HG02973 (cell line): ENCODE results near the gene CIDEA.
A peak's percentile ranks its signal among the peaks of the same experiment; 100 is the strongest.

Experiments
- ATAC-seq: cut with Tn5 transposase; IDR thresholded peaks from one replicate; pipeline ENCODE4 v1.9.1; 2021; ENCODE audit warnings: moderate library complexity; ENCODE audit not compliant: unreplicated experiment

The CIDEA gene

GRCh38 chr18:12317664-12318333 is 63.6 kb downstream of the CIDEA start:
- no peak for ATAC-seq

GRCh38 chr18:12318334-12318697 is 64.2 kb downstream of the CIDEA start:
- ATAC-seq, result no peak

GRCh38 chr18:12318857-12319256 is 64.7 kb downstream of the CIDEA start:
- no peak for ATAC-seq

GRCh38 chr18:12321333-12321732 is 67.2 kb downstream of the CIDEA start:
- ATAC-seq, result peak; percentile 47

- ATAC-seq, result no peak
Observed at GRCh38 chr18:12324991-12325725, 71.0 kb downstream of the CIDEA start.

GRCh38 chr18:12325726-12326245 is 71.6 kb downstream of the CIDEA start:
- no peak for ATAC-seq

GRCh38 chr18:12326711-12327460 is 72.7 kb downstream of the CIDEA start:
- no peak for ATAC-seq
